A673 (cell line): Measurements from ENCODE around the gene ADAM10. TPM values are rescaled to one million over a fixed set of nuclear protein-coding genes. Genes with fewer than 3 reads are reported as not detected.

Source experiments
- BruUV-seq: library from RNA; stranded (reverse); fragments of 400-500 nt; replicated peaks from 2 replicates; lab custom pipeline; 2021; lab: Mats Ljungman, UMichigan
- CTCF ChIA-PET: fragments of 300-600 bp; sonication (Branson Sonifier 250); formaldehyde crosslinking; loops from one replicate; lab custom pipeline; 2022; ENCODE audit warnings: antibody characterized with exemption; lab: Charles Lee
- POLR2A ChIA-PET: fragments of 300-600 bp; sonication (Branson Sonifier 250); formaldehyde crosslinking; loops from one replicate; lab custom pipeline; 2022; ENCODE audit warnings: antibody characterized with exemption; ENCODE audit not compliant: low non-redundant PET; lab: Charles Lee
- DNase-seq: peaks from one replicate; pipeline ENCODE4 v3.0.0-alpha.2; 2015; ENCODE audit warnings: low spot score
- H3K27ac ChIP-seq: fragments of 200-600 bp; sonication (generic); 2 replicates; pipeline ENCODE4 v1.5.1; 2016; ENCODE audit warnings: mixed run types, low read depth, mild to moderate bottlenecking, mixed read lengths, antibody characterized with exemption, low read length; ENCODE audit not compliant: poor library complexity, severe bottlenecking
- H3K27me3 ChIP-seq: fragments of 200-600 bp; sonication (generic); replicated peaks from 2 replicates; pipeline ENCODE4 v1.6.1; 2017; ENCODE audit warnings: mixed run types, low read depth, mild to moderate bottlenecking, mixed read lengths, antibody characterized with exemption, low read length; ENCODE audit not compliant: insufficient read depth, poor library complexity
- H3K36me3 ChIP-seq: fragments of 200-600 bp; sonication (generic); 2 replicates; pipeline ENCODE4 v1.6.1; 2016; ENCODE audit warnings: mixed run types, mild to moderate bottlenecking, mixed read lengths, antibody characterized with exemption, low read length; ENCODE audit not compliant: insufficient read depth, poor library complexity, severe bottlenecking
- H3K4me1 ChIP-seq: fragments of 200-600 bp; sonication (generic); 2 replicates; pipeline ENCODE4 v1.6.1; 2017; ENCODE audit warnings: mixed run types, mild to moderate bottlenecking, mixed read lengths, antibody characterized with exemption, low read length; ENCODE audit not compliant: insufficient read depth, poor library complexity, severe bottlenecking
- H3K4me3 ChIP-seq: fragments of 200-600 bp; sonication (generic); 2 replicates; pipeline ENCODE4 v1.5.1; 2016; ENCODE audit warnings: low read depth, mixed run types, mild to moderate bottlenecking, mixed read lengths, low read length; ENCODE audit not compliant: poor library complexity, severe bottlenecking
- H3K9me3 ChIP-seq: fragments of 200-600 bp; sonication (generic); 2 replicates; pipeline ENCODE4 v1.6.1; 2016; ENCODE audit warnings: mixed run types, low read depth, mild to moderate bottlenecking, mixed read lengths, antibody characterized with exemption, low read length; ENCODE audit not compliant: poor library complexity, severe bottlenecking
- EZH2 ChIP-seq: fragments of 200-600 bp; sonication (generic); IDR thresholded peaks from 2 replicates; pipeline ENCODE4 v1.6.1; 2017; ENCODE audit warnings: borderline replicate concordance, low read depth, mild to moderate bottlenecking, mixed read lengths, antibody characterized with exemption, low read length; ENCODE audit not compliant: poor library complexity, severe bottlenecking
- intact Hi-C: fragments of 100-400 bp; cut with micrococcal nuclease; formaldehyde crosslinking; loops from one replicate; pipeline ENCODE4 v1.10.0; 2022; ENCODE audit not compliant: unreplicated experiment
- total RNA-seq: library from RNA; stranded (reverse); gene quantifications from 2 replicates; pipeline ENCODE4 v1.2.3, GENCODE V29; 2021
- TF ChIP-seq, protein P1 (sequence below): fragments of 300-800, 200-600 bp; sonication (generic); conservative IDR thresholded peaks from 2 replicates; pipeline ENCODE4 v1.5.1; 2017; ENCODE audit warnings: low read depth, mild to moderate bottlenecking, antibody characterized with exemption, low read length, moderate library complexity, mixed read lengths

Gene ADAM10
- total RNA-seq, 1 experiment from 2014 or later, result 130 TPM

DNA sequence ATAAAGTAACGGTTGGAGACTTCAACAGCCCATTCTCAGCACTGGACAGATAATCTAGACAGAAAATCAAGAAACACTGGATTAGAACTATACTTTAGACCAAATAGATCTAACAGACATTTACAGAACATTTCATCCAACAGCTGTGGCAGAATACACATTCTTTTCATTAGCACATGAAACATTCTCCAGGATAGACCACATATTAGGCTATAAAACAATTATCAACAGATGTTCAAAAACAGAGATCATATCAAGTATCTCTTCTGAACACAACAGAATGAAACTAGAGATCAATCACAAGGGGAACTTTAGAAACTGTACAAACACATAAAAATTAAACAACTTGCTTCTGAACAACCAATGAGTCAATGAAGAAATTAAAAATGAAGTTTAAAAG is 133.3 kb downstream of the ADAM10 start:
- Histone ChIP-seq H3K36me3 (peaks cover 4% of the 10 kb centered on the region), H3K27ac (no peak overlapping the region), H3K4me3 (no peak overlapping the region), H3K9me3 (peaks cover 21% of the 10 kb centered on the region), H3K27me3 (no peaks in the 10 kb centered on the region), H3K4me1 (no peaks in the 10 kb centered on the region)
- no peak for DNase-seq
- ChIA-PET POLR2A (interaction anchor here (0.7 kb wide), 1 partner anchor 14 kb away, joined by 4 read pairs; no protein-coding TSS in a partner anchor), CTCF (no interaction called here)
- intact Hi-C loops, result no loop called here
- TF ChIP-seq, protein P1, sequence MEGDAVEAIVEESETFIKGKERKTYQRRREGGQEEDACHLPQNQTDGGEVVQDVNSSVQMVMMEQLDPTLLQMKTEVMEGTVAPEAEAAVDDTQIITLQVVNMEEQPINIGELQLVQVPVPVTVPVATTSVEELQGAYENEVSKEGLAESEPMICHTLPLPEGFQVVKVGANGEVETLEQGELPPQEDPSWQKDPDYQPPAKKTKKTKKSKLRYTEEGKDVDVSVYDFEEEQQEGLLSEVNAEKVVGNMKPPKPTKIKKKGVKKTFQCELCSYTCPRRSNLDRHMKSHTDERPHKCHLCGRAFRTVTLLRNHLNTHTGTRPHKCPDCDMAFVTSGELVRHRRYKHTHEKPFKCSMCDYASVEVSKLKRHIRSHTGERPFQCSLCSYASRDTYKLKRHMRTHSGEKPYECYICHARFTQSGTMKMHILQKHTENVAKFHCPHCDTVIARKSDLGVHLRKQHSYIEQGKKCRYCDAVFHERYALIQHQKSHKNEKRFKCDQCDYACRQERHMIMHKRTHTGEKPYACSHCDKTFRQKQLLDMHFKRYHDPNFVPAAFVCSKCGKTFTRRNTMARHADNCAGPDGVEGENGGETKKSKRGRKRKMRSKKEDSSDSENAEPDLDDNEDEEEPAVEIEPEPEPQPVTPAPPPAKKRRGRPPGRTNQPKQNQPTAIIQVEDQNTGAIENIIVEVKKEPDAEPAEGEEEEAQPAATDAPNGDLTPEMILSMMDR, result no peak
- no peak for TF ChIP-seq EZH2
- BruUV-seq, result no TSS peak

DNA sequence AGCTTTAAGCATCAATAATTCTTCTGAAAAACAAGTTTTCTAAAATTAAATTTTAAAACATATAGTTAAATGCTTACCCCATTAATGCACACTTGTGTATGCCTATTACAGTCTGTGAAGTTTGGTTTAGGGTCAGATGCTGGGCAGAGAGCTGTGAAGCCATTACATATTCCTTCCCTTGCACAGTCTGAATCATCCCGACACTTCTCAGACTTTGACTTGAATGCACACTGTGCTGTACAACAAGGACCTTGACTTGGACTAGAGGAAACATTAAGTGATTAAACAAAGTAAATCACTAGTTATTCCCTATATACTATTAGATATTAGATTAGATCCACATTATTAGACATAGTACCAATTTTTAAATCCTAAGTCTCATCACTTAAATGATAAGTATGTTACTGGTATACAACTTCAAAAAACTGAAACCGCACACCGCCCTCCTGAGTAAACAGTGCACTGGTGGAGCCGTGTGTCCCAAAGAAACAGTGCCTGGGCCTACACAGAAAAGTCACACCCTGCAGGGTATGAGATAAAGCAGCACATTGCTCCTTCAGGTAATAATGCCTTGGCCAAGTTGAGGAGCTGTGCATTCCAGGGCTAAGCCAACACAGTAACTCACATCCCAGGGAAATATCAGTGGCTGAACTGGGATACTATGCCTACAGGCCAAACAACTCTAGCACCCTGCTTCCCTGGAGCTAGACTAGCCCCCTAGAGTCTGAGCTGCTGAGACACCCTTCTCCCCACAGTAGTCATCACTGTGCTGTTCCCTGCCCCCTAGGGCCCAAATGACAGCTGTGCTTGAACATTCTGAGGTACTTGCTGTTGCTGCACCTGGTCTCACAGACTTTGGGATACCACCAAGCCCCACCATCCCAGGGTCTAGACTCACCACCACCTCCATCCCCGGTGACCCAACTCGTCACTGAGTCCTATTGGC is 137.5 kb downstream of the ADAM10 start:
- ChIA-PET POLR2A (no interaction called here), CTCF (no interaction called here)
- no peaks in the 10 kb centered on the region for H3K27me3 ChIP-seq
- no peak overlapping the region for H3K4me3 ChIP-seq
- H3K27ac ChIP-seq, result no peak overlapping the region
- no peak for DNase-seq
- TF ChIP-seq, protein P1, result no peak
- no peak for TF ChIP-seq EZH2
- no TSS peak for BruUV-seq
- H3K4me1 ChIP-seq, result no peaks in the 10 kb centered on the region
- peaks cover 16% of the 10 kb centered on the region for H3K9me3 ChIP-seq
- H3K36me3 ChIP-seq, result peaks cover 11% of the 10 kb centered on the region
- intact Hi-C loops, result no loop called here

DNA sequence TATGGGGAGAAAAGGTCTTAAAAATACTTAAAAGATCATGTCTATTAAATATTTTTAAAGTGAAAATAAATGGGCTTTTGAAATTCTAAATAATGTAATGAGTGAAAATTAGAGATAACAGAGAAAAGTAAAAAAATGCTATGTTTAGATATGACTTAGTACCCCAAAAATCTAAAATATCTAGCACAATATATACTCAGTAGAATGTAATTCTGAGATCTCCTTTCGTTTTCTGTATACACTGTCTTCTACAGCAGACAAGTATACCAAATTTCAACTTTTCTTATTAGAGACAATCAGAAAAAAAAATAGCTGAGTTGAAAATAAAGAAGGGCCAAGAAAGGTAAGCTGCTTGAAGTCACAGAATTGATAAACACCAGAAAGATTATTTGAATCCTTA is 140.8 kb downstream of the ADAM10 start:
- no peak overlapping the region for H3K4me3 ChIP-seq
- no peak for DNase-seq
- TF ChIP-seq EZH2, result no peak
- TF ChIP-seq, protein P1, result no peak
- ChIA-PET POLR2A (no interaction called here), CTCF (no interaction called here)
- intact Hi-C loops, result no loop called here
- H3K27me3 ChIP-seq, result no peaks in the 10 kb centered on the region
- H3K9me3 ChIP-seq, result peaks cover 5% of the 10 kb centered on the region
- BruUV-seq, result no TSS peak
- H3K36me3 ChIP-seq, result peaks cover 6% of the 10 kb centered on the region
- H3K27ac ChIP-seq, result no peak overlapping the region
- H3K4me1 ChIP-seq, result no peaks in the 10 kb centered on the region
